Cardiac fibroblast (primary cell): ENCODE measurements around the gene ZFP92.

Experiments used
- DNase-seq, 2 donors: peaks; one replicate each; pipeline versions ENCODE4 v3.0.0 to v3.0.0-alpha.2; 2010; ENCODE audit warnings: low read depth in 2 of 2
- H3K4me3 ChIP-seq, 2 donors: replicated peaks in 1 of 2; 1 replicate in 1 of 2; 2 replicates in 1 of 2; pipeline ENCODE4 v1.5.1; 2011; ENCODE audit warnings: low read depth in 2 of 2, low read length in 2 of 2, mild to moderate bottlenecking in 2 of 2, moderate library complexity in 1 of 2
- TF ChIP-seq, protein P1 (sequence below): IDR thresholded peaks from one replicate; pipeline ENCODE4 v1.5.1; 2011; ENCODE audit warnings: low read depth, mild to moderate bottlenecking, low read length, inconsistent platforms

Gene ZFP92

GRCh38 chrX:153408871-153409351, 2.4 kb upstream of the ZFP92 start:
- no peak for DNase-seq
- TF ChIP-seq, protein P1, sequence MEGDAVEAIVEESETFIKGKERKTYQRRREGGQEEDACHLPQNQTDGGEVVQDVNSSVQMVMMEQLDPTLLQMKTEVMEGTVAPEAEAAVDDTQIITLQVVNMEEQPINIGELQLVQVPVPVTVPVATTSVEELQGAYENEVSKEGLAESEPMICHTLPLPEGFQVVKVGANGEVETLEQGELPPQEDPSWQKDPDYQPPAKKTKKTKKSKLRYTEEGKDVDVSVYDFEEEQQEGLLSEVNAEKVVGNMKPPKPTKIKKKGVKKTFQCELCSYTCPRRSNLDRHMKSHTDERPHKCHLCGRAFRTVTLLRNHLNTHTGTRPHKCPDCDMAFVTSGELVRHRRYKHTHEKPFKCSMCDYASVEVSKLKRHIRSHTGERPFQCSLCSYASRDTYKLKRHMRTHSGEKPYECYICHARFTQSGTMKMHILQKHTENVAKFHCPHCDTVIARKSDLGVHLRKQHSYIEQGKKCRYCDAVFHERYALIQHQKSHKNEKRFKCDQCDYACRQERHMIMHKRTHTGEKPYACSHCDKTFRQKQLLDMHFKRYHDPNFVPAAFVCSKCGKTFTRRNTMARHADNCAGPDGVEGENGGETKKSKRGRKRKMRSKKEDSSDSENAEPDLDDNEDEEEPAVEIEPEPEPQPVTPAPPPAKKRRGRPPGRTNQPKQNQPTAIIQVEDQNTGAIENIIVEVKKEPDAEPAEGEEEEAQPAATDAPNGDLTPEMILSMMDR, result no peak
- no peak overlapping the region for H3K4me3 ChIP-seq

DNA sequence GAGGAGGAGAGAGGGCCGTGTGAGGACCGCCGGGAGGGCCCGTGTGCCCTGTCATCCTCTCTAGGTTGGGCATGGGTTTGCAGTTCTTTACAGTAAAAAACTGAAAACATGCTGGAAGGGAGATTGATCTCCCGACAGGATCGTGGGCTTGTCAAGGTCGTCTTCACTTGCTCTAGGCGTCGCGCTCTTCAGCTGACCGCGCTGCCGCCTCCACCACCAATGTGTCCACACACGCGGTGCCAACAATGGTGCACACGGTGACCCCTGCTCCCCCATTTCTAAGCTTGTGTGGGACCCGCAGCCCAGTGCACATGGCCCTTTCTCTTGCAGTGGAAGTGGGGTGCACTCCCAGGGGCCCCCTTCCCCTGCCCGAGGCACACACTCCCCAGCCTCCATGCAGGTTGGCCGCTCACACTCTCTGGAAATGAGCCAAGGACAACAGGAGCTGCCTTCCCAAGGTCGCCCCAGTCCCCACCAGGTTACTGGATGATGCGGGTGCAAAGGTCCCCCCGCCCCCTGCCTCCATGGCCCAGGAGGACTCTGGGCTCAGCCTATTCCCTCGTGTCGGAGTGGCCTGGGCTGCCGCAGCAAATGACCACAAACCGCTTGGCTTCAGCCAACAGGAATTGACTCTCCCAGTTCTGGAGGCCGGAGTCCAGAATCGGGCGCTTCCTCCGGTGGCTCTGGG, 1.7 kb upstream of the ZFP92 start:
- DNase-seq, result no peak
- no peak overlapping the region for H3K4me3 ChIP-seq
- TF ChIP-seq, protein P1, result no peak

GRCh38 chrX:153410373-153410772, 899 bp upstream of the ZFP92 start:
- no peak for DNase-seq
- TF ChIP-seq, protein P1, result no peak
- no peak overlapping the region for H3K4me3 ChIP-seq

DNA sequence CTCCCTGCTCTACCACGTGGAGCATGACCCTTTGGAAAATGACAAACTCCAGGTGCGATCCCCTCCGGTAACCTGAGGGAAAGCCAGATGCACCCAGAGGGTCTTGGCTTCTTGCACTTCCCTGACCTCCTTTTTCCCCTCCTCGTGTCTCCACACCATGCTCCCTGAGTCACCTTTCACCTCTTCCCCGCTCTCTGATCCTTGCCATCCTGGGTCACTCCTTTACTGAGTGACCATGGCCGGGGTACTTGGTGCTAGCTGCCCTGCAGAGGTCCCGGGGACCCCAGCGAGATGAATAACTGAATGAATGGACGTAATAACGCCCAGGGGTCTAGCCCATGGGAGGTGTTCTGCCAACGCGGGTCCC, 401 bp upstream of the ZFP92 start:
- TF ChIP-seq, protein P1, result no peak
- no peak overlapping the region for H3K4me3 ChIP-seq
- no peak for DNase-seq

DNA sequence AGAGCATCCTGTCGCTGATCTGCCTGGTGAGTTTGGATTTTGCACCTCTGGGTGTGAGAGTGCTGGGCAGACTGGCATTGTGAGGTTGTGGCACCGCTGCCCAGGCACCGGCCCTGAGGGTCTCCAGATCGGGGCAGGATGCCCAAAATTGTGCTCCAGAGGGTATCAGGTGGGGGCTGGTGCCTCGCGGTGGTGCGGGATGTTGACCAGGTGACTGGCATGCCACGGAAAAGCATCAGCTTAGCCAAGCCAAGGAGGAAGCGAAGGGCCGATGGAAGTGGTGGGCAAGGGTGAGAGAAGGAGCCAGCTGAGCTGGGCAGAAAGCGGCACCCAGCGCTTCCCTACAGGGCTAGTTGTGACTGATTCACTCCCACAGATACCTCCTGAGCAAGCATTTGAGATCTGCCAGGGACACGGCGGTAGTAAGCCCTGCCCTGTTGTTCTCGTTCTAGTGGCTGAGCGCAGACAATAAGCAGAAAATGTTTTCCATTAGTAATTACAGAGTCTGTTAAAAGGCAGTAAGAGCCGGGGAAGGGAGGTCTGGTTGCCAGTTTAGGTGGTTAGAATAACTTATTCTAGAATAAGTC, 809 bp downstream of the ZFP92 start:
- H3K4me3 ChIP-seq, result peak overlapping the region in 1 of 2 donors; percentile 39
- TF ChIP-seq, protein P1, result no peak

DNA sequence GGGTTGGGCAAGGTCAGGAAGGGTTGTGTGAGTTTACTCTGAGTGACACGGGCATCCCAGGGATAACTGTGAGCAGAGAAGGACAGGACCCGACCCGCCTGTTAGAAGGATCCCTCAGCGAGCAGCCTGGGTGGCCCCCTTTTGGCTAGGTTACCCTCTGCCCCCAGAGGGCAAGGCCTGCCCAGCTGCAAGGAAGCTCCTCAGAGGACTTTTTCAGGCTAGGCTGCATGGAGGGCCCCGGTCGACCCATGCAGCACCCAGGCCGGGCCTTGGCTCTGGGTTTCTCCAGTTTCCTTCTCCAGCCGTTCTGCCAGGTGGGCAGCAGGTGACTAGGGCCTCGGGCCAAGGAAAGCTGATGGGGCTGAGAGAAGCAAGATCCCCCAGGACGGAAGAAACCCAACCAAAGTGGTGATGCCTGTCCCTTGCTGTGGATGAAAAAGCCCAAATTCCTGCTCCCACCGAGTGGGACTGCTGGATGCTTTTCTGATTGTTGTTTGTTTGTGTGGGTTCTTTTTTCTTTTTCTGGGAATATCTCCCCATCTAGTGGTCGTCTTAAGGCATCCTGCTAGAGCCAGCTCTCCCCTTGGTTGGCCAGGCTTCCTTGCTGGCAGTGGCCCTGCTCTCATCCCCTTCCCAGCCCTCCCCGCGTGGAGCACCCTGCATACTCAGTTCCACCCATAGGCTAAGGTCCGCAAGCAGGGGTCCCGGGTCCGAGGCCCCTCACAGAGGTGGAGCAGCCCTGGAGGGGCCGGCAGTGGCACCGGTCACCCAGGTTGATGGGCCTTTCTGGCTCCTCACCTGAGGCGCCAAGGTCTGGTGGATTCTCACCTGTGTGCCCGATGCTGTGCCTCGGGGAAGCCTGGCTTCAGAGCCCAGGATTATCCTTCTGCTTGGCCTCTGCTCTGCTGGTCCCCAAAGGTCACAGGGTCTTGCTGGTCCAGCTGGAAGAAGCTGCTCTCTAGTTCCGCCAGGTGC, 1.8 kb downstream of the ZFP92 start:
- H3K4me3 ChIP-seq, result no peak overlapping the region
- peak in 1 of 2 donors; percentile 5 for DNase-seq
- TF ChIP-seq, protein P1, result no peak

More for the DNA sequence above, 809 bp downstream of the ZFP92 start:
- no peak for DNase-seq
